ENCODE measurements around the gene CTIF. TPM values are rescaled to one million over a fixed set of nuclear protein-coding genes. Genes with fewer than 3 reads are reported as not detected.

The CTIF gene
- total and polyA plus RNA-seq, 2 experiments from 2014 or later = 8.6 to 14.4 TPM

DNA sequence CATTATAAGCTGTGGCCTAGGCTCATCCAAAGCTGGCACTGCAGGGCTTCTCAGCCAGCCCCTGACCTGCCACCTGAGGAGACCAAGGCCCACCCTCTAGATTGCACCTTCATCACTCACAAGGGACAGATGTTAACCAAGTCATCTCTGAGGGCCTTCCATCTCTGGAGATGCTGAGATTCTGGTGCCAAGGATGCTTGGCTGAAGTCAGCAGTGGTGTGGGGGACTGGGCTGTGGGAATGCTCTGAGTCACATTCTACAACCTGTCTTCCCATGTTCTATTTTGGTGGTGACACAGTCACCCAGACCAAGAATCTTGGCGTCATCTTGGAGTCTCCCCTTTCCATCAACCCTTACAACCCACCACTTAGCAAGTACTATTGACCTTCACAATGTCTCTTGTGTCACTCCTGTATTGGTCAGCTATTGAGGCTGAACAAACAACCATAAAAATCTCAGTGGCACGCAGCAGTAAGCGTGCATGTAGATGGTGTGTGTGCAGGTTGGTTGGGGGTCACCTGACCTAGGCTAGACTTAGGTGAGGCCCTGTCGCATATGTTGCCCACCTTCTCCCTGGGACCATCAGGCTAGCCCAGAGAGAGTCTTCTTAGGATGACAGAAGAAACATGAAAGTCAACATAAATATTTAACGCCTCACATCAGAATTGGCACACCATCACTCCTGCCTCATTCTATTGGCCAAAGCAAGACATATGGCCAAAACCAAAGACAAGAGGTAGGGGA, 276.9 kb downstream of the CTIF start:
- ATAC-seq = no peak

More for the DNA sequence above, 276.9 kb downstream of the CTIF start:
- Mint-ChIP-seq H3K9me3 (no peaks in the 10 kb centered on the region), H3K4me3 (no peak overlapping the region), H3K27me3 (ENCODE audit: insufficient read depth, low read depth, poor library complexity) (peaks cover 8% of the 10 kb centered on the region), H3K27ac (no peak overlapping the region), H3K36me3 (ENCODE audit: low read depth) (no peaks in the 10 kb centered on the region; the same call in 2 of the 3 replicates), H3K4me1 (no peaks in the 10 kb centered on the region)
- Histone ChIP-seq H3F3A (replicated peaks; ENCODE audit: low read depth) (no peaks in the 10 kb centered on the region), H3K27me3 (ENCODE audit: insufficient read depth) (no peaks in the 10 kb centered on the region), H2AFZ (no peak overlapping the region), H3K27ac (ENCODE audit: low read depth) (no peak overlapping the region), H4K20me1 (replicated peaks; ENCODE audit: insufficient read depth) (no peaks in the 10 kb centered on the region; the same call in 1 of the 2 replicates), H3K9me2 (ENCODE audit: insufficient read depth) (no peaks in the 10 kb centered on the region), H3K4me1 (ENCODE audit: insufficient read depth) (no peaks in the 10 kb centered on the region), H3K4me2 (no peak overlapping the region), H3K79me2 (replicated peaks; ENCODE audit: insufficient read depth) (no peaks in the 10 kb centered on the region), H3K36me3 (ENCODE audit: insufficient read depth) (no peaks in the 10 kb centered on the region), H3K4me3 (no peak overlapping the region)
- TF ChIP-seq, protein P1, sequence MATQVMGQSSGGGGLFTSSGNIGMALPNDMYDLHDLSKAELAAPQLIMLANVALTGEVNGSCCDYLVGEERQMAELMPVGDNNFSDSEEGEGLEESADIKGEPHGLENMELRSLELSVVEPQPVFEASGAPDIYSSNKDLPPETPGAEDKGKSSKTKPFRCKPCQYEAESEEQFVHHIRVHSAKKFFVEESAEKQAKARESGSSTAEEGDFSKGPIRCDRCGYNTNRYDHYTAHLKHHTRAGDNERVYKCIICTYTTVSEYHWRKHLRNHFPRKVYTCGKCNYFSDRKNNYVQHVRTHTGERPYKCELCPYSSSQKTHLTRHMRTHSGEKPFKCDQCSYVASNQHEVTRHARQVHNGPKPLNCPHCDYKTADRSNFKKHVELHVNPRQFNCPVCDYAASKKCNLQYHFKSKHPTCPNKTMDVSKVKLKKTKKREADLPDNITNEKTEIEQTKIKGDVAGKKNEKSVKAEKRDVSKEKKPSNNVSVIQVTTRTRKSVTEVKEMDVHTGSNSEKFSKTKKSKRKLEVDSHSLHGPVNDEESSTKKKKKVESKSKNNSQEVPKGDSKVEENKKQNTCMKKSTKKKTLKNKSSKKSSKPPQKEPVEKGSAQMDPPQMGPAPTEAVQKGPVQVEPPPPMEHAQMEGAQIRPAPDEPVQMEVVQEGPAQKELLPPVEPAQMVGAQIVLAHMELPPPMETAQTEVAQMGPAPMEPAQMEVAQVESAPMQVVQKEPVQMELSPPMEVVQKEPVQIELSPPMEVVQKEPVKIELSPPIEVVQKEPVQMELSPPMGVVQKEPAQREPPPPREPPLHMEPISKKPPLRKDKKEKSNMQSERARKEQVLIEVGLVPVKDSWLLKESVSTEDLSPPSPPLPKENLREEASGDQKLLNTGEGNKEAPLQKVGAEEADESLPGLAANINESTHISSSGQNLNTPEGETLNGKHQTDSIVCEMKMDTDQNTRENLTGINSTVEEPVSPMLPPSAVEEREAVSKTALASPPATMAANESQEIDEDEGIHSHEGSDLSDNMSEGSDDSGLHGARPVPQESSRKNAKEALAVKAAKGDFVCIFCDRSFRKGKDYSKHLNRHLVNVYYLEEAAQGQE (IDR thresholded peaks at IDR 0.05; ENCODE audit: unreplicated experiment) = no peak
- TF ChIP-seq EZH2 (IDR thresholded peaks at IDR 0.05; ENCODE audit: low read depth, unreplicated experiment) (no peak), CREB1 (CRISPR knock-in tag; IDR thresholded peaks at IDR 0.05; ENCODE audit: low read depth) (no peak), EZH2phosphoT487 (IDR thresholded peaks at IDR 0.05; ENCODE audit: unreplicated experiment) (no peak), ZNF331 (CRISPR knock-in tag; IDR thresholded peaks at IDR 0.05; ENCODE audit: low read depth) (no peak), NANOG (IDR thresholded peaks at IDR 0.05; ENCODE audit: borderline replicate concordance) (no peak), ZNF114 (CRISPR knock-in tag; IDR thresholded peaks at IDR 0.05) (no peak), POLR2AphosphoS5 (IDR thresholded peaks at IDR 0.05; ENCODE audit: low read depth) (no peak), STAT1 (IDR thresholded peaks at IDR 0.05; ENCODE audit: unreplicated experiment) (no peak), JUNB (IDR thresholded peaks at IDR 0.05; ENCODE audit: unreplicated experiment) (no peak)
- TF ChIP-seq, protein P2, sequence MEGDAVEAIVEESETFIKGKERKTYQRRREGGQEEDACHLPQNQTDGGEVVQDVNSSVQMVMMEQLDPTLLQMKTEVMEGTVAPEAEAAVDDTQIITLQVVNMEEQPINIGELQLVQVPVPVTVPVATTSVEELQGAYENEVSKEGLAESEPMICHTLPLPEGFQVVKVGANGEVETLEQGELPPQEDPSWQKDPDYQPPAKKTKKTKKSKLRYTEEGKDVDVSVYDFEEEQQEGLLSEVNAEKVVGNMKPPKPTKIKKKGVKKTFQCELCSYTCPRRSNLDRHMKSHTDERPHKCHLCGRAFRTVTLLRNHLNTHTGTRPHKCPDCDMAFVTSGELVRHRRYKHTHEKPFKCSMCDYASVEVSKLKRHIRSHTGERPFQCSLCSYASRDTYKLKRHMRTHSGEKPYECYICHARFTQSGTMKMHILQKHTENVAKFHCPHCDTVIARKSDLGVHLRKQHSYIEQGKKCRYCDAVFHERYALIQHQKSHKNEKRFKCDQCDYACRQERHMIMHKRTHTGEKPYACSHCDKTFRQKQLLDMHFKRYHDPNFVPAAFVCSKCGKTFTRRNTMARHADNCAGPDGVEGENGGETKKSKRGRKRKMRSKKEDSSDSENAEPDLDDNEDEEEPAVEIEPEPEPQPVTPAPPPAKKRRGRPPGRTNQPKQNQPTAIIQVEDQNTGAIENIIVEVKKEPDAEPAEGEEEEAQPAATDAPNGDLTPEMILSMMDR (conservative IDR thresholded peaks at IDR 0.05; ENCODE audit: low read depth in 2 of 2) = no peak
- TF ChIP-seq, protein P3, sequence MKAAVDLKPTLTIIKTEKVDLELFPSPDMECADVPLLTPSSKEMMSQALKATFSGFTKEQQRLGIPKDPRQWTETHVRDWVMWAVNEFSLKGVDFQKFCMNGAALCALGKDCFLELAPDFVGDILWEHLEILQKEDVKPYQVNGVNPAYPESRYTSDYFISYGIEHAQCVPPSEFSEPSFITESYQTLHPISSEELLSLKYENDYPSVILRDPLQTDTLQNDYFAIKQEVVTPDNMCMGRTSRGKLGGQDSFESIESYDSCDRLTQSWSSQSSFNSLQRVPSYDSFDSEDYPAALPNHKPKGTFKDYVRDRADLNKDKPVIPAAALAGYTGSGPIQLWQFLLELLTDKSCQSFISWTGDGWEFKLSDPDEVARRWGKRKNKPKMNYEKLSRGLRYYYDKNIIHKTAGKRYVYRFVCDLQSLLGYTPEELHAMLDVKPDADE (IDR thresholded peaks at IDR 0.05) = no peak
- TF ChIP-seq, protein P4, sequence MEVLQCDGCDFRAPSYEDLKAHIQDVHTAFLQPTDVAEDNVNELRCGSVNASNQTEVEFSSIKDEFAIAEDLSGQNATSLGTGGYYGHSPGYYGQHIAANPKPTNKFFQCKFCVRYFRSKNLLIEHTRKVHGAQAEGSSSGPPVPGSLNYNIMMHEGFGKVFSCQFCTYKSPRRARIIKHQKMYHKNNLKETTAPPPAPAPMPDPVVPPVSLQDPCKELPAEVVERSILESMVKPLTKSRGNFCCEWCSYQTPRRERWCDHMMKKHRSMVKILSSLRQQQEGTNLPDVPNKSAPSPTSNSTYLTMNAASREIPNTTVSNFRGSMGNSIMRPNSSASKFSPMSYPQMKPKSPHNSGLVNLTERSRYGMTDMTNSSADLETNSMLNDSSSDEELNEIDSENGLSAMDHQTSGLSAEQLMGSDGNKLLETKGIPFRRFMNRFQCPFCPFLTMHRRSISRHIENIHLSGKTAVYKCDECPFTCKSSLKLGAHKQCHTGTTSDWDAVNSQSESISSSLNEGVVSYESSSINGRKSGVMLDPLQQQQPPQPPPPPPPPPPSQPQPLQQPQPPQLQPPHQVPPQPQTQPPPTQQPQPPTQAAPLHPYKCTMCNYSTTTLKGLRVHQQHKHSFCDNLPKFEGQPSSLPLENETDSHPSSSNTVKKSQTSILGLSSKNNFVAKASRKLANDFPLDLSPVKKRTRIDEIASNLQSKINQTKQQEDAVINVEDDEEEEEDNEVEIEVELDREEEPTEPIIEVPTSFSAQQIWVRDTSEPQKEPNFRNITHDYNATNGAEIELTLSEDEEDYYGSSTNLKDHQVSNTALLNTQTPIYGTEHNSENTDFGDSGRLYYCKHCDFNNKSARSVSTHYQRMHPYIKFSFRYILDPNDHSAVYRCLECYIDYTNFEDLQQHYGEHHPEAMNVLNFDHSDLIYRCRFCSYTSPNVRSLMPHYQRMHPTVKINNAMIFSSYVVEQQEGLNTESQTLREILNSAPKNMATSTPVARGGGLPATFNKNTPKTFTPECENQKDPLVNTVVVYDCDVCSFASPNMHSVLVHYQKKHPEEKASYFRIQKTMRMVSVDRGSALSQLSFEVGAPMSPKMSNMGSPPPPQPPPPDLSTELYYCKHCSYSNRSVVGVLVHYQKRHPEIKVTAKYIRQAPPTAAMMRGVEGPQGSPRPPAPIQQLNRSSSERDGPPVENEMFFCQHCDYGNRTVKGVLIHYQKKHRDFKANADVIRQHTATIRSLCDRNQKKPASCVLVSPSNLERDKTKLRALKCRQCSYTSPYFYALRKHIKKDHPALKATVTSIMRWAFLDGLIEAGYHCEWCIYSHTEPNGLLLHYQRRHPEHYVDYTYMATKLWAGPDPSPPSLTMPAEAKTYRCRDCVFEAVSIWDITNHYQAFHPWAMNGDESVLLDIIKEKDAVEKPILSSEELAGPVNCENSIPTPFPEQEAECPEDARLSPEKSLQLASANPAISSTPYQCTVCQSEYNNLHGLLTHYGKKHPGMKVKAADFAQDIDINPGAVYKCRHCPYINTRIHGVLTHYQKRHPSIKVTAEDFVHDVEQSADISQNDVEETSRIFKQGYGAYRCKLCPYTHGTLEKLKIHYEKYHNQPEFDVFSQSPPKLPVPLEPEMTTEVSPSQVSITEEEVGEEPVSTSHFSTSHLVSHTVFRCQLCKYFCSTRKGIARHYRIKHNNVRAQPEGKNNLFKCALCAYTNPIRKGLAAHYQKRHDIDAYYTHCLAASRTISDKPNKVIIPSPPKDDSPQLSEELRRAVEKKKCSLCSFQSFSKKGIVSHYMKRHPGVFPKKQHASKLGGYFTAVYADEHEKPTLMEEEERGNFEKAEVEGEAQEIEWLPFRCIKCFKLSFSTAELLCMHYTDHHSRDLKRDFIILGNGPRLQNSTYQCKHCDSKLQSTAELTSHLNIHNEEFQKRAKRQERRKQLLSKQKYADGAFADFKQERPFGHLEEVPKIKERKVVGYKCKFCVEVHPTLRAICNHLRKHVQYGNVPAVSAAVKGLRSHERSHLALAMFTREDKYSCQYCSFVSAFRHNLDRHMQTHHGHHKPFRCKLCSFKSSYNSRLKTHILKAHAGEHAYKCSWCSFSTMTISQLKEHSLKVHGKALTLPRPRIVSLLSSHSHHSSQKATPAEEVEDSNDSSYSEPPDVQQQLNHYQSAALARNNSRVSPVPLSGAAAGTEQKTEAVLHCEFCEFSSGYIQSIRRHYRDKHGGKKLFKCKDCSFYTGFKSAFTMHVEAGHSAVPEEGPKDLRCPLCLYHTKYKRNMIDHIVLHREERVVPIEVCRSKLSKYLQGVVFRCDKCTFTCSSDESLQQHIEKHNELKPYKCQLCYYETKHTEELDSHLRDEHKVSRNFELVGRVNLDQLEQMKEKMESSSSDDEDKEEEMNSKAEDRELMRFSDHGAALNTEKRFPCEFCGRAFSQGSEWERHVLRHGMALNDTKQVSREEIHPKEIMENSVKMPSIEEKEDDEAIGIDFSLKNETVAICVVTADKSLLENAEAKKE (CRISPR knock-in tag; IDR thresholded peaks at IDR 0.05) = no peak
- DNase-seq (ENCODE audit: low spot score) = no peak
